IPS-15b (cell line): Measurements from ENCODE around the gene PSMB10.

ENCODE experiments used
- H3K27me3 ChIP-seq: one replicate; pipeline ENCODE4 v1.6.1; 2013; ENCODE audit warnings: low read length; ENCODE audit not compliant: control insufficient read depth, insufficient read depth
- H3K36me3 ChIP-seq: one replicate; pipeline ENCODE4 v1.6.1; 2013; ENCODE audit warnings: low read length; ENCODE audit not compliant: control insufficient read depth, insufficient read depth
- H3K4me1 ChIP-seq: one replicate; pipeline ENCODE4 v1.6.1; 2013; ENCODE audit warnings: mild to moderate bottlenecking, low read length; ENCODE audit not compliant: control insufficient read depth, insufficient read depth
- H3K4me3 ChIP-seq: one replicate; pipeline ENCODE4 v1.5.1; 2013; ENCODE audit warnings: low read depth, low read length
- H3K9ac ChIP-seq: one replicate; pipeline ENCODE4 v1.6.1; 2013; ENCODE audit warnings: low read depth, mild to moderate bottlenecking, low read length
- H3K9me3 ChIP-seq: one replicate; pipeline ENCODE4 v1.6.1; 2013; ENCODE audit warnings: mild to moderate bottlenecking, low read length; ENCODE audit not compliant: control insufficient read depth, insufficient read depth

PSMB10 gene

DNA sequence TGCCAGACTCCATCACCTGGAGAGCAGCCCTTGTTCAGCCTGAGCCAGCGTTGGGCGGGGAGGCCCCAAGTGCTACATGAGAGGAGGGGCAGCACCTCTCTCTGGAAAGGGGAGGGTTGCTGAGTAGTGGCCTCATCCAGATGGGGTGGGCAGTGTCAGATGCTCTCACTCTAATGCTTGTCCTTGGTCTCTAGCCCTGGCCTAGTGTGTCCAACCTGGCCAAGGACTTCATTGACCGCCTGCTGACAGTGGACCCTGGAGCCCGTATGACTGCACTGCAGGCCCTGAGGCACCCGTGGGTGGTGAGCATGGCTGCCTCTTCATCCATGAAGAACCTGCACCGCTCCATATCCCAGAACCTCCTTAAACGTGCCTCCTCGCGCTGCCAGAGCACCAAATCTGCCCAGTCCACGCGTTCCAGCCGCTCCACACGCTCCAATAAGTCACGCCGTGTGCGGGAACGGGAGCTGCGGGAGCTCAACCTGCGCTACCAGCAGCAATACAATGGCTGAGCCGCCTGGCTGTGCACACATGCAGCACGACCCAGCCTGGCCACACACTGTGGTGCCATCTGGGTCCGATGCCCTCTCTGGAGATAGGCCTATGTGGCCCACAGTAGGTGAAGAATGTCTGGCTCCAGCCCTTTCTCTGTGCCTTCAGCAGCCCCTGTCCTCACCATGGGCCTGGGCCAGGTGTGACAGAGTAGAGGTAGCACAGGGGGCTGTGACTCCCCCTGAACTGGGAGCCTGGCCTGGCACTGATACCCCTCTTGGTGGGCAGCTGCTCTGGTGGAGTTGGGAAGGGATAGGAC is 9.3 kb downstream of the PSMB10 start:
- no peaks in the 10 kb centered on the region for H3K27me3 ChIP-seq
- H3K4me1 ChIP-seq: no peaks in the 10 kb centered on the region
- H3K36me3 ChIP-seq: peaks cover 22% of the 10 kb centered on the region
- no peak overlapping the region for H3K9ac ChIP-seq
- no peak overlapping the region for H3K4me3 ChIP-seq
- no peaks in the 10 kb centered on the region for H3K9me3 ChIP-seq

DNA sequence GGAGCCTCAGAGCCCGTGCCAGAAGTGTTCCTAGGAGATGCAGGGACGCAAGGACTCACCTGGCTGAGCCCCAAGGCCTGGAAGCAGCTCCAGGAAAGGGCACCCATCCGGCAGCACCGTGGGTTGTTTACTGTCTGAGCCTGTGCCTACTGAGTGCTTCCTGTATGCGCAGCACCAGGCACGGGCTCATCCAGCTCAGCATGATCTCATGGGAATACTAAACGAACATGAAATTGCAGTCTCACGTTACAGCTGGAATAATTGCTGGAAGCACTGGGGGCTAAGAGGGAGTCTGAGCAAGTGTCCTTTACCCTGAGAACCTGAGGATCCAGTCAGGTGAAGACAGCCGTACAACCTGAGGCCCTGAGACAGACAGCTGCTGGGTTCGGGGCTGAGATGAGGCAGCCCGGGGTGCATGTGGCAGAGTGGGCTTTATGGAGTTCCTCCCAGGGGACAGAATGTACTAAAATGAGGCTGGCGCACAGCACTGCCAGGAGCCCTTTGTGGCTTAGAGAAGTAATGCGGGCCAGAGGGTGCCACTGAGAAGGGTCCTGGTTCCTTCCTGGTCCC is 10.4 kb downstream of the PSMB10 start:
- Histone ChIP-seq H3K4me1 (no peaks in the 10 kb centered on the region), H3K36me3 (peaks cover 21% of the 10 kb centered on the region), H3K4me3 (no peak overlapping the region), H3K27me3 (no peaks in the 10 kb centered on the region), H3K9ac (no peak overlapping the region), H3K9me3 (no peaks in the 10 kb centered on the region)

DNA sequence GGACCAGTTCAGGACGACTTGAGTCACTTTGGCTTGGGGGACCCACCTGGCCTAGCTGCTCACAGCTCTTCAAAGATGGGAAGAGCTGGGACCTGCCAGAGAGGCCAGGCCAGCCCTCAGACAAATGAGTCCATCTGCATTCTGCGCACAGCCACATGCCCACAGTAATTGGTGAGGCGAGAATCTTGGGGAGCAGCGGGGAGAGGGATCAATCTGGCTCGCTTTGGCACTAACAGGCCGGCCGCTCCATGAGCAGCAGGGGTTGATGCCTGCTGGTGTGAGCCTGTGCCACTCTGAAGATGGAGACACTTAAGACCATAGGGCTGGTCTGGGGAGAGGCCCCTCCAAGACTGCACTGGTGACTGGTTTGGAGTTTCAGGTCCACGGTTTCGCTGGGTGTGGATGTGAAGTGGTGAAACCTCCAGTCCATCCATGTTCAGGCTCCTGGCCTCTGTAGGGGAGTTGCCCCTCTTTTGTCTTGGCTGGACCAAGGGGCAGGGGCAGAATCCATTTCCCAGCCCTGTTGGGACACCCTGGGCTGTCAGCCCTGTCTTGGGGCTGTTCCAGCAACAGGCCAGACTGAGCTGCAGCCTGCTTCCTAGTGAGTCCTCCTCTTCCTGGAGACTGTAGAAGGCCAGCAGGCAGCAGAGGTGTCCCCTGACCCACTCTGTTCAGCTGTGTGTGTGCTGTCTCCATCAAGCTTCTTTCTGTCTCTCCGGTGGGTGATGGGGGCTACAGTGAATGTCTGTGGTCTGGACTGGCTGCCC is 12.3 kb downstream of the PSMB10 start:
- H3K9me3 ChIP-seq: no peaks in the 10 kb centered on the region
- no peaks in the 10 kb centered on the region for H3K4me1 ChIP-seq
- no peaks in the 10 kb centered on the region for H3K27me3 ChIP-seq
- H3K36me3 ChIP-seq: peaks cover 14% of the 10 kb centered on the region
- no peak overlapping the region for H3K4me3 ChIP-seq
- H3K9ac ChIP-seq: no peak overlapping the region

DNA sequence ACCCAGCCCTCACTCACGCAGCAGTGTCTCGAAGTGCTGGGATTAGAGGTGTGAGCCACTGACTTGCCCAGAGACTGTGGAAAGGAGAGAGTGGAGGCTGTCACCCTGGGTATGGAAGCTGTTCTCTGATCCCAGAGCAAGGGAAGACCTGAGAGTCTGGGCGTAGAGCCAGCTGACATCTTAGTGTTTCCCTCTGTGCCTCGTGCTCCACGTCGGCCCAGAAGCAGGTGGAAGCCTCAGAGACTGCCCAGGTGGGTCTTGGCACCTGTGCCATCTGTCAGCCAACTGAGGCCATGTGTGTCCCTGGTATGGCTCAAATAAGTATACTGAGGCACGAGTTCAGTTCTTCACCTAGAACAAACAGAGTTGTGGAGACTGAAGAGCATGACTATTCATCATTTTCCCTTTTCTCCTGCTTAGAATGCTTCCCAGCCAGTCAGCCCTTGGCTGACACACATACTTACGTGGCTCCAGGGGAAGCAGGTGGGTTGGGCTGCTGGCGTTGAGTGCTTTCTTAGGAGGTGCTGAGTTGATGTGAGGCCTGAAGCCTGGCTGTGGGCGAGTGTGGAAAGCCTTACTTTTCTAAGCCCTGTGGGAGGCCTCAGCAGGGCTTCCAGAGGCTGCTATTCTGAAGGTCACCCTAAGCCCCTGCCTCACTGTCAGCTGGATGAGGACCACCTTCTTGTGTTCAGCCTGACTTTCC is 13.1 kb downstream of the PSMB10 start:
- no peak overlapping the region for H3K4me3 ChIP-seq
- H3K9me3 ChIP-seq: no peaks in the 10 kb centered on the region
- H3K9ac ChIP-seq: no peak overlapping the region
- no peaks in the 10 kb centered on the region for H3K4me1 ChIP-seq
- H3K27me3 ChIP-seq: no peaks in the 10 kb centered on the region
- peaks cover 12% of the 10 kb centered on the region for H3K36me3 ChIP-seq

DNA sequence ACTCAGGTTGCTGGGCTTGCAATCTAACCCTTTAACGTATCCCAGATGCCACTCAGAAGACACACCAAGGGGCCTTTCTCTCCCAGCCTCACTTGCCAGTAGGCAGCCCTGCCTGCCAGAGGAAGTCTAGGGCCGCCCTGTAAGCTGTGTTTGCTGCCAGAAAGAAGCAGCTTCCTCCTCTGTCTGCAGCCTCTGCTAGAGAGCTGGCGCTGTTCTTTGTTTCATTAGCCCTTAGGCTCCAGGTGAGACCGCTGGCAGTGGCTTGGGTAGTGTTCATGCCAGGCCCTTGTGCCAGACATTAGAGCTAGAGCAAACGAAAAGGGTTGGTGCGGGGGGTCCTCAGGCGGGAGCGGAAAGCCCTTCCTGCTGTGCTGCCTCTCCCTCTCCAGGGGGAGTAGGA is 13.9 kb downstream of the PSMB10 start:
- no peaks in the 10 kb centered on the region for H3K9me3 ChIP-seq
- peaks cover 12% of the 10 kb centered on the region for H3K36me3 ChIP-seq
- no peaks in the 10 kb centered on the region for H3K27me3 ChIP-seq
- no peak overlapping the region for H3K4me3 ChIP-seq
- no peak overlapping the region for H3K9ac ChIP-seq
- H3K4me1 ChIP-seq: no peaks in the 10 kb centered on the region

DNA sequence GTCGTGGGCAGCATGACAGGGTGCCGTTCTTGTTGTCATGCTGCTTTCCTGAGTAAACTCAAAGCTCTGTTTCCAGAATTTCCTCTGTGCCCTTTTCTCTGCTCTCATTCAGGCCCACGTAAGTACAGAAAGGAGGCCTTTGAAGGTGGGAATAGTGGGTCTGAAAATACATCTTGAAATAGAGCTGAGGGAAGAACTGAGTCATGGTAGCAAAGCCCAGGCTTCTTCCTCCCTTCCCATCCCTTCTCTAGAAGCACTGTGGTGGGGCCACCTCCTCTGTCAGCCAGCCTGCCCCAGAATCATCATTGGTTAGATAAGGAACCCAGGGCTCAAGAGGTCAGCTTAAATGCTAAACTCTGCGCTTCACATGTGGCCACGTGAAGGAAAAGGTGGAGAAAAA is 14.4 kb downstream of the PSMB10 start:
- H3K27me3 ChIP-seq: no peaks in the 10 kb centered on the region
- H3K9ac ChIP-seq: no peak overlapping the region
- no peak overlapping the region for H3K4me3 ChIP-seq
- peaks cover 9% of the 10 kb centered on the region for H3K36me3 ChIP-seq
- H3K9me3 ChIP-seq: no peaks in the 10 kb centered on the region
- H3K4me1 ChIP-seq: no peaks in the 10 kb centered on the region

DNA sequence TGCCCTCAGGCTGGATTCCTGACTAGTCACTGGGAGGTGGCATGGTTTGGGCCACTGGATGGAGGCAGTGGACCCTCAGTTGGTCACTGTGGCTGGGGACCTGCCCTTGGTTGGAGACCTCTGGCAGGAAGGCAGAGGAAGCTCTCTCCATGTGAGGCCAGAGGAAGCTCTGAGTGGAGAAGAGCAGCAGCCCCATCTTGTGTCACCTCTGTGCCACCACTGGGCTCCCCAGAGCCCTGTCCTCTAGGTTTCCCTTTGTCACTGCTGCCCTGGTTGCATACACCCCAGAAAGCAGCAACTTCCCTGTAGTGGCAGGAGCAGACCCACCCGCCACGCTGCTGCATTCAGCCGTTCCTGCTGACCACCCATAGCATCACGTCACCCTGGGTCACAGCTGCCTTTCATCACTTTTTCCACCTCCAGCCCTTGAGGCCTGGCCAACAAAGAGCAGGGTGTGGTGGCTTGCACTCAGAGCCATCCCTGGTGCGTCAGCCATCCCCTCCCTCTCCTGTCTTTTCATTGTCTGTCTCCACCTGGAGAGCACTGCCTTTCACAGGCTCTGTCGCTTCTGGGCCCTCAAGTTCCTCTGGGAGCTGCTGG is 16.9 kb downstream of the PSMB10 start:
- H3K4me3 ChIP-seq: no peak overlapping the region
- H3K27me3 ChIP-seq: no peaks in the 10 kb centered on the region
- no peak overlapping the region for H3K9ac ChIP-seq
- H3K36me3 ChIP-seq: peaks cover 14% of the 10 kb centered on the region
- H3K9me3 ChIP-seq: no peaks in the 10 kb centered on the region
- peaks cover 5% of the 10 kb centered on the region for H3K4me1 ChIP-seq

DNA sequence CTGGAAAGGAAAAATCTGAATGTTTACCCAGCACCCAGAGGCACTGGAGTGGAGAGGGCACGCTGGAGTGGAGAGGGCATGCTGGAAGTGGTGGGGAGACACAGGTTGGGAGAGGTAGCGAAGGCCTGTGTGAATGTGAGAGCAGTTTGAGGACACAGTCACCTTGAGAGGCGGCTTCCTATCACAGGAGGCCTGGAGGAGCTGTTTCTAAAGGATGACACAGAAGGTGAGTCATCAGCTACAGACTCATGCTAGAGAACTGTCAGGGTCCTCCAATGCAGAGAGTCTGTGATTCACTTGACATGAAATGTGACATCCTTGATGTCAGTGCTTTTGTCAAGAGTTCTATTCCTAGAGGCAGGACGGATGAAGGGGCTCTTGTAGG is 18.8 kb downstream of the PSMB10 start:
- no peak overlapping the region for H3K9ac ChIP-seq

DNA sequence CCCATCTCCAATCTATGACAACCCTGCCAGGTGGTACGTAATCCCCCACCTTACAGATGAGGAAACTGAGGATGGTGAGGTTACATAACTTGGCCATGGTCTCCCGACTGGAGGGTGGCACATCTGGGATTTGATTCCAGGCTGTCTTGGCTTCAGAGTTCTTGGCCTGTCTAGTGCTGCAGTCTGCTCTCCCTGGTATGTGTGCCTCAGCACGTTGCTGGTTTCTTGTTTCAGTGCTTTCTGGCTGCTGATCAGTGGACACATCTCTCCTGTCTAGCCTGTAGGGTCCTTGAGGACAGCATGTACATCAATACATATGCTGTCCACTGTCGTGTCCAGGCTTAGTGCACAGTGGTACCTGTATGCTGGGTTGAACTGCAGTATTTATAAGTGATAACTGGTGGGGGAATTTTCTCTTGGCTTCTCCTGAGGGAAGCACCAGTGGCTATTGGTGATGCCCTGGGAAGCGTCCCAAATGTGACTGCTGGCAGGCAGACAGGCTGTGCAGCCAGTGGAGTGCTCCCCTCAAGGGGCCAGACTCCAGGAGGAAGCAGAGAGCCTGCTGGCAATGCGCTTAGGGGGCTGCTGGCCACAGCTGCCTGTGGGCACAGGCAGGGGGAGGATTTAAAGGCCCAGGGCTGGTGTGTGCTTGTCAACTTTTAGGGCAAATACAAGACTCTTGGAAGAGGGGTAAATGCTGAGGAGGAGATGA is 19.4 kb downstream of the PSMB10 start:
- H3K9me3 ChIP-seq: no peaks in the 10 kb centered on the region
- no peak overlapping the region for H3K9ac ChIP-seq
- H3K4me3 ChIP-seq: no peak overlapping the region
- H3K4me1 ChIP-seq: peaks cover 5% of the 10 kb centered on the region
- H3K27me3 ChIP-seq: no peaks in the 10 kb centered on the region
- peaks cover 11% of the 10 kb centered on the region for H3K36me3 ChIP-seq

More for the DNA sequence above, 18.8 kb downstream of the PSMB10 start:
- Histone ChIP-seq H3K4me1 (peaks cover 5% of the 10 kb centered on the region), H3K4me3 (no peak overlapping the region), H3K36me3 (peaks cover 11% of the 10 kb centered on the region), H3K27me3 (no peaks in the 10 kb centered on the region), H3K9me3 (no peaks in the 10 kb centered on the region)

DNA sequence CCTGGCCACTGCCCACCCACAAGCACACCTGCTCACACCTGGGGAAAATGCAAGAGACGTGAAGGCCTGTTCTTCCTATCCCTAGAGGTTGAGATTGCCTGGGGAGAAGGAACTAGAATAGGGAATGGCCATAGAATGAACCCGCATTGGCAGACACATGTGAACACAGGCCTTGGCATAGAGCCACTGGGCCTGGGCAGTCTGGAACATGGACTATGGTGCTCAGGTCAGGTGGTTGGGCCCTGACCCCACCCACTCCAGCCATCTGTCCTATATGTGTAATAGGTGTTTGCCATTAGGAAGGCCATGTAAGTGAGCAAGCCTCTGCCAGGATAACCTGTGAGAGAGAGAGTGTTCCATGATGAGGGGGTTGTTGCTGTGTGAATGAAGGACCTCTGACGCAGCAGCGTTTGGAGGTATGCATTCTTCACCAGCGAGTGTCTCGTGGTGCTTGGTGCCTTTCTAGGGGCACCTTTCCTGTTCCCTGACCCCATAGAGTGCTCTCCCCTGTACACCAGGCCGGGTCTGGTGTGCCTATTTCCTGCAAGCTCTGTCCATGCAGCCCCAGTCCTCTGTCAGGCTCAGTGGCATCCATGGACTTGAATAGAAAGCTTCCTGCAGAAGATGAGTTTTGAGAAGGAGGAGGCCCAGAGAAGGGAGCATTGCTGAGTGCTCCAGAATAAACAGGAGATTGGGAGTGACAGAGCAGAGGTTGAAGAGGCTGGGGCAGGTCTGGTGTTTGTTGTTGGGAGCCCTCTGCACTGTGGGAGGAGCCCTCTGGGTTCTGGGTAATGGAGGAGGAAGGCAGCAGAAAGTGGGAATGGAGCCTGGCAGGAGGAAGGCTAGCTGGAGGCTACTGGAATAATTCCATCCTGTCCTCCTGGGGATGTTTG is 20.6 kb downstream of the PSMB10 start:
- H3K4me1 ChIP-seq: peaks cover 5% of the 10 kb centered on the region
- H3K9me3 ChIP-seq: no peaks in the 10 kb centered on the region
- H3K9ac ChIP-seq: no peak overlapping the region
- H3K36me3 ChIP-seq: peaks cover 11% of the 10 kb centered on the region
- no peak overlapping the region for H3K4me3 ChIP-seq
- no peaks in the 10 kb centered on the region for H3K27me3 ChIP-seq
